CD4-positive, alpha-beta T cell (primary cell): ENCODE results near the gene RSBN1. TPM values are rescaled to one million over a fixed set of nuclear protein-coding genes. Genes with fewer than 3 reads are reported as not detected.
"Not testable (repeated sequence)": the region's sequence is repeated elsewhere in the genome, so short reads cannot be mapped to it uniquely, and the experiment has no call there.

Experiments
- ATAC-seq: fragments of 200-7000 bp; cut with Tn5 transposase; one replicate; pipeline ENCODE4 v1.10.0; 2022; ENCODE audit warnings: mild to moderate bottlenecking; ENCODE audit not compliant: poor library complexity
- CTCF ChIA-PET: fragments of 350-600 bp; sonication (Branson Sonifier 250); formaldehyde crosslinking; loops from one replicate; lab custom pipeline; 2021; ENCODE audit warnings: antibody characterized with exemption, inconsistent platforms; lab: Charles Lee
- POLR2A ChIA-PET: fragments of 350-600 bp; sonication (Branson Sonifier 250); formaldehyde crosslinking; loops from one replicate; lab custom pipeline; 2021; ENCODE audit warnings: antibody characterized with exemption, inconsistent platforms; lab: Charles Lee
- DNase-seq, 14 experiments: peaks; one replicate each; pipeline ENCODE4 v3.0.0-alpha.2; 2013 to 2020; ENCODE audit warnings: mixed read lengths in 2 of 14
- H3K27ac ChIP-seq, 2 donors: one replicate each; pipeline versions ENCODE4 v1.5.1 to v1.7.0; 2013; ENCODE audit warnings: low read length in 2 of 2, low read depth in 1 of 2, mild to moderate bottlenecking in 1 of 2
- H3K27me3 ChIP-seq, 2 experiments: 1 replicate in 1 of 2; 2 replicates in 1 of 2; pipeline versions ENCODE4 v1.6.1 to v1.7.0; 2013; ENCODE audit warnings: low read length in 2 of 2, control low read depth in 1 of 2, mild to moderate bottlenecking in 1 of 2, moderate library complexity in 1 of 2; ENCODE audit not compliant: insufficient read depth in 2 of 2, control insufficient read depth in 1 of 2
- H3K36me3 ChIP-seq: one replicate; pipeline ENCODE4 v1.6.1; 2013; ENCODE audit warnings: low read length, control low read depth; ENCODE audit not compliant: insufficient read depth
- H3K4me1 ChIP-seq: one replicate; pipeline ENCODE4 v1.6.1; 2013; ENCODE audit warnings: low read length, control low read depth; ENCODE audit not compliant: insufficient read depth
- H3K4me3 ChIP-seq: one replicate; pipeline ENCODE4 v1.5.1; 2013; ENCODE audit warnings: mild to moderate bottlenecking, low read length, moderate library complexity
- H3K9me3 ChIP-seq, 2 experiments: 1 replicate in 1 of 2; 2 replicates in 1 of 2; pipeline versions ENCODE4 v1.6.1 to v1.7.0; 2013; ENCODE audit warnings: low read length in 2 of 2, mild to moderate bottlenecking in 2 of 2, control low read depth in 1 of 2, moderate library complexity in 1 of 2; ENCODE audit not compliant: control insufficient read depth in 1 of 2, insufficient read depth in 1 of 2
- H3K27ac Mint-ChIP-seq: one replicate; pipeline ENCODE4 v1.8.0; 2020; ENCODE audit warnings: mixed read lengths
- H3K27me3 Mint-ChIP-seq: one replicate; pipeline ENCODE4 v1.8.0; 2021; ENCODE audit warnings: mixed read lengths
- H3K36me3 Mint-ChIP-seq: one replicate; pipeline ENCODE4 v1.8.0; 2021; ENCODE audit warnings: low read depth, mixed read lengths
- H3K4me1 Mint-ChIP-seq: one replicate; pipeline ENCODE4 v1.8.0; 2021; ENCODE audit warnings: low read depth, mixed read lengths
- H3K4me3 Mint-ChIP-seq: one replicate; pipeline ENCODE4 v1.8.0; 2020; ENCODE audit warnings: mild to moderate bottlenecking, mixed read lengths
- H3K9me3 Mint-ChIP-seq: one replicate; pipeline ENCODE4 v1.8.0; 2020; ENCODE audit warnings: mixed read lengths
- CTCF ChIP-seq: fragments of 200-600 bp; IDR thresholded peaks from one replicate; pipeline ENCODE4 v1.8.0; 2022; ENCODE audit warnings: antibody characterized with exemption, mild to moderate bottlenecking
- intact Hi-C, 2 experiments: fragments of 100-400 bp; cut with DNase I in 1 of 2; cut with micrococcal nuclease in 1 of 2; formaldehyde crosslinking; loops; one replicate each; pipeline versions ENCODE4 v1.15.1 to v1.9.0; 2023 to 2025; cut with DNase I, micrococcal nuclease
- total RNA-seq, 174 experiments: library from RNA in 2 of 174; stranded (reverse) in 2 of 174; gene quantifications; one replicate each; pipeline ENCODE4 v1.2.3 and lab custom pipeline; 2021 to 2026

Gene RSBN1
- total RNA-seq, 2 experiments from 2014 or later = 44.2 to 44.6 TPM

- CTCF ChIA-PET = no interaction called here
- H3K27me3 ChIP-seq = no peaks in the 10 kb centered on the region
Measured at GRCh38 chr1:113721010-113721409, 91.3 kb downstream of the RSBN1 start.

DNA sequence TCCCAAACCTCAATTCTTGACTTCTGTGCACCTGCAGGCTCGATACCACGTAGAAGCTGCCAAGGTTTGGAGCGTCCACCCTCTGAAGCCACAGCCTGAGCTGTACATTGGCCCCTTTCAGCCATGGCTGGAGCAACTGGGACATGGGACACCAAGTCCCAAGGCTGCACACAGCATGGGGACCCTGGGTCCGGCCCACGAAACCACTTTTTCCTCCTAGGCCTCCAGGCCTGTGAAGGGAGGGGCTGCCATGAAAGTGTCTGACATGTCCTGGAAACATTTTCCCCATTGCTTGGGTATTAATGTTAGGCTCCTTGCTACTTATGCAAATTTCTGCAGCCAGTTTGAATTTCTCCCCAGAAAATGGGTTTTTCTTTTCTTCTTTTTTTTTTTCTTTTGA, 93.7 kb downstream of the RSBN1 start:
- H3K27ac ChIP-seq, CTCF ChIA-PET, ATAC-seq, H3K27ac Mint-ChIP-seq, H3K4me3 Mint-ChIP-seq, H3K27me3 ChIP-seq, H3K27me3 Mint-ChIP-seq, H3K36me3 ChIP-seq, H3K4me1 ChIP-seq, H3K4me1 Mint-ChIP-seq, H3K4me3 ChIP-seq, intact Hi-C loops, POLR2A ChIA-PET, DNase-seq: not testable (repeated sequence)
- Mint-ChIP-seq H3K9me3 (peaks cover 13% of the 10 kb centered on the region), H3K36me3 (peaks cover 47% of the 10 kb centered on the region)
- H3K9me3 ChIP-seq = peaks cover 0 to 12% of the 10 kb centered on the region in 2 experiments

More at GRCh38 chr1:113721010-113721409, 91.3 kb downstream of the RSBN1 start:
- Mint-ChIP-seq H3K27me3 (no peaks in the 10 kb centered on the region), H3K4me1 (no peaks in the 10 kb centered on the region), H3K9me3 (peaks cover 13% of the 10 kb centered on the region), H3K27ac (no peak overlapping the region), H3K36me3 (peaks cover 51% of the 10 kb centered on the region), H3K4me3 (no peak overlapping the region)
- DNase-seq = no peak
- Histone ChIP-seq H3K27ac (no peak overlapping the region), H3K36me3 (peaks cover 6% of the 10 kb centered on the region), H3K9me3 (peaks cover 0 to 12% of the 10 kb centered on the region in 2 experiments), H3K4me3 (no peak overlapping the region), H3K4me1 (no peaks in the 10 kb centered on the region)
- intact Hi-C loops = no loop called here
- ATAC-seq = no peak
- POLR2A ChIA-PET = no interaction called here
- no peak for TF ChIP-seq CTCF

- peaks cover 0 to 12% of the 10 kb centered on the region in 2 experiments for H3K9me3 ChIP-seq
- H3K4me3 ChIP-seq, H3K4me3 Mint-ChIP-seq, POLR2A ChIA-PET, H3K36me3 ChIP-seq, H3K27ac ChIP-seq, H3K27ac Mint-ChIP-seq, DNase-seq, CTCF ChIA-PET, H3K27me3 ChIP-seq, ATAC-seq, H3K4me1 ChIP-seq, H3K4me1 Mint-ChIP-seq, intact Hi-C loops, H3K27me3 Mint-ChIP-seq: not testable (repeated sequence)
- Mint-ChIP-seq H3K36me3 (peaks cover 44% of the 10 kb centered on the region), H3K9me3 (peaks cover 13% of the 10 kb centered on the region)
Measured at GRCh38 chr1:113717506-113717905, 94.8 kb downstream of the RSBN1 start.

GRCh38 chr1:113714606-113715269, 97.5 kb downstream of the RSBN1 start:
- POLR2A ChIA-PET = interaction anchor here (1.3 kb wide), 1 partner anchor 44 kb away, joined by 3 read pairs; no protein-coding TSS in a partner anchor

More at GRCh38 chr1:113714606-113715269, 97.5 kb downstream of the RSBN1 start:
- Mint-ChIP-seq H3K36me3 (peaks cover 28% of the 10 kb centered on the region), H3K9me3 (peaks cover 10% of the 10 kb centered on the region), H3K27ac (no peak overlapping the region), H3K4me1 (no peaks in the 10 kb centered on the region), H3K4me3 (no peak overlapping the region), H3K27me3 (no peaks in the 10 kb centered on the region)
- no peak overlapping the region for H3K4me3 ChIP-seq
- ATAC-seq (no peak), DNase-seq (no peak)
- no peak overlapping the region for H3K27ac ChIP-seq
- TF ChIP-seq CTCF = no peak
- H3K4me1 ChIP-seq = no peaks in the 10 kb centered on the region
- H3K27me3 ChIP-seq = no peaks in the 10 kb centered on the region
- peaks cover 0 to 12% of the 10 kb centered on the region in 2 experiments for H3K9me3 ChIP-seq
- peaks cover 8% of the 10 kb centered on the region for H3K36me3 ChIP-seq
- CTCF ChIA-PET = no interaction called here
- intact Hi-C loops = no loop called here

Other genes starting within 250 kb of the RSBN1 start
- 1 to 10 TPM; 3.1 to 4.0 TPM for gene PHTF1, start 53.0 kb downstream of the RSBN1 start, total RNA-seq
- 10 to 100 TPM; 28.3 to 30.2 TPM for gene PTPN22, start 59.2 kb upstream of the RSBN1 start, total RNA-seq
- 1 to 10 TPM; 1.2 to 1.5 TPM for gene BCL2L15, start 75.1 kb upstream of the RSBN1 start, total RNA-seq
- gene AP4B1, start 92.3 kb upstream of the RSBN1 start, total RNA-seq = 10 to 100 TPM; 44.1 to 48.0 TPM
- 1 to 10 TPM; 6.4 to 6.8 TPM for gene DCLRE1B, start 92.8 kb upstream of the RSBN1 start, total RNA-seq
- 100 to 1,000 TPM; 245 to 251 TPM for gene HIPK1, start 116.8 kb upstream of the RSBN1 start, total RNA-seq
- gene OLFML3, start 167.0 kb upstream of the RSBN1 start, total RNA-seq = under 1 TPM; 0.30 to 0.31 TPM